ENCODE measurements around the gene SSX2IP. TPM values are rescaled to one million over a fixed set of nuclear protein-coding genes. Genes with fewer than 3 reads are reported as not detected.

Gene SSX2IP
- total and polyA plus RNA-seq, 9 of the 15 experiments (the other 6 are each of a cell fraction or from before 2014, with no cell fraction given): 20.6 to 96.7 (median 61.7) TPM

GRCh38 chr1:84738237-84738636 lies 48.0 kb upstream of the SSX2IP start:
- H3K27me3 ChIP-seq (ENCODE audit: control insufficient read depth in 2 of 2, insufficient read depth in 2 of 2, low read length in 2 of 2): 0 out of 5 replicates have a peak, but pooled peaks cover 0 to 6% of the 10 kb centered on the region in 2 experiments
- no peak overlapping the region for H3K9ac ChIP-seq (ENCODE audit: insufficient read depth in 1 of 2, low read depth in 2 of 2, low read length in 2 of 2)
- WGBS (ENCODE audit: insufficient coverage, low coverage, missing lambda C conversion rate): 76% methylated on average over 13 of the region's 13 CpGs
- H3K4me2 ChIP-seq (ENCODE audit: insufficient read depth, low read length): no peak overlapping the region
- ATAC-seq (no peak), DNase-seq (ENCODE audit: extremely low read depth in 1 of 4, low spot score in 3 of 4) (no peak), FAIRE-seq (no peak)
- H3K9me1 ChIP-seq (ENCODE audit: control insufficient read depth, insufficient read depth, low read length): no peaks in the 10 kb centered on the region
- BruUV-seq (replicated peaks): no TSS peak
- in situ Hi-C loops (cut with MboI): no loop called here
- peak overlapping the region; percentile 25; the same call in 1 of the 2 replicates for H2AFZ ChIP-seq (ENCODE audit: low read depth, low read length)
- no peak overlapping the region for H3K27ac ChIP-seq (ENCODE audit: extremely low read depth, low read depth, low read length)
- CTCF ChIA-PET (ENCODE audit: low intra/inter-chr PET ratio): no interaction called here
- intact Hi-C loops (cut with micrococcal nuclease): no loop called here
- no peaks in the 10 kb centered on the region for H3K36me3 ChIP-seq (ENCODE audit: control insufficient read depth, insufficient read depth, low read length)
- no peaks in the 10 kb centered on the region; the same call in 1 of the 2 replicates for H3K9me3 ChIP-seq (replicated peaks; ENCODE audit: control insufficient read depth, insufficient read depth, low read depth, low read length)
- no peaks in the 10 kb centered on the region for H3K79me2 ChIP-seq (ENCODE audit: control insufficient read depth, insufficient read depth, low read length)
- POLR2A ChIA-PET: no interaction called here
- H3K4me3 ChIP-seq: no peak overlapping the region
- H3K4me1 ChIP-seq (replicated peaks in 1 of 2; ENCODE audit: control insufficient read depth in 2 of 2, insufficient read depth in 2 of 2, low read length in 2 of 2): peaks cover 0 to 5% of the 10 kb centered on the region in 2 experiments; a peak in 1 of 5 replicates
- H4K20me1 ChIP-seq (replicated peaks; ENCODE audit: control insufficient read depth, insufficient read depth, low read length): no peaks in the 10 kb centered on the region
- TF ChIP-seq CBFA2T2 (conservative IDR thresholded peaks at IDR 0.05) (no peak), ZNF511 (CRISPR knock-in tag; IDR thresholded peaks at IDR 0.05) (no peak), KDM2B (CRISPR knock-in tag; IDR thresholded peaks at IDR 0.05) (no peak), MLX (CRISPR knock-in tag; conservative IDR thresholded peaks at IDR 0.05) (no peak), NFRKB (IDR thresholded peaks at IDR 0.05; ENCODE audit: low read depth) (no peak), NCOR1 (IDR thresholded peaks at IDR 0.05) (no peak), HDAC6 (IDR thresholded peaks at IDR 0.05; ENCODE audit: low read depth, low read length) (no peak), ZNF280A (IDR thresholded peaks at IDR 0.05; ENCODE audit: low read depth, partially characterized antibody) (no peak), DNMT1 (IDR thresholded peaks at IDR 0.05) (no peak), NONO (IDR thresholded peaks at IDR 0.05; ENCODE audit: low read depth in 2 of 2, low read length in 1 of 2) (no peak), SIN3B (IDR thresholded peaks at IDR 0.05; ENCODE audit: low read depth) (no peak), CHD4 (IDR thresholded peaks at IDR 0.05; ENCODE audit: insufficient read depth, insufficient replicate concordance, low read depth, low read length, poor library complexity, severe bottlenecking) (no peak), HCFC1 (IDR thresholded peaks at IDR 0.05; ENCODE audit: low read depth, low read length) (no peak), BRF2 (IDR thresholded peaks at IDR 0.05; ENCODE audit: borderline replicate concordance, insufficient read depth, insufficient read length) (no peak), NR3C1 (CRISPR knock-in tag; IDR thresholded peaks at IDR 0.05) (no peak)

All from K562 (cell line).